H9 (cell line): Measurements from ENCODE around the gene PRR35. TPM values are rescaled to one million over a fixed set of nuclear protein-coding genes. Genes with fewer than 3 reads are reported as not detected.

ENCODE experiments used
- DNase-seq: peaks from one replicate; pipeline ENCODE4 v3.0.0-alpha.2; 2017
- H2AFZ ChIP-seq: one replicate; pipeline ENCODE4 v1.6.1; 2013; ENCODE audit warnings: mild to moderate bottlenecking, low read length, control low read depth, moderate library complexity
- H2AK5ac ChIP-seq: 2 replicates; pipeline ENCODE4 v1.6.1; 2013; ENCODE audit warnings: low read length, control low read depth, mixed read lengths; ENCODE audit not compliant: insufficient read length
- H2BK120ac ChIP-seq: one replicate; pipeline ENCODE4 v1.6.1; 2013; ENCODE audit warnings: low read depth, mild to moderate bottlenecking, low read length, control low read depth, inconsistent platforms; ENCODE audit not compliant: poor library complexity, severe bottlenecking
- H2BK12ac ChIP-seq: 2 replicates; pipeline ENCODE4 v1.6.1; 2013; ENCODE audit warnings: low read length, control low read depth, mixed read lengths, low read depth; ENCODE audit not compliant: insufficient read length
- H2BK15ac ChIP-seq: 2 replicates; pipeline ENCODE4 v1.6.1; 2013; ENCODE audit warnings: low read depth, low read length, control low read depth
- H2BK20ac ChIP-seq: one replicate; pipeline ENCODE4 v1.6.1; 2013; ENCODE audit warnings: low read depth, mild to moderate bottlenecking, low read length, control low read depth, inconsistent platforms; ENCODE audit not compliant: poor library complexity, severe bottlenecking
- H2BK5ac ChIP-seq: 2 replicates; pipeline ENCODE4 v1.6.1; 2013; ENCODE audit warnings: low read length, control low read depth, mixed read lengths; ENCODE audit not compliant: insufficient read length
- H3K14ac ChIP-seq: 2 replicates; pipeline ENCODE4 v1.6.1; 2013; ENCODE audit warnings: low read length, control low read depth; ENCODE audit not compliant: insufficient read depth
- H3K18ac ChIP-seq: 2 replicates; pipeline ENCODE4 v1.6.1; 2013; ENCODE audit warnings: low read depth, mild to moderate bottlenecking, mixed read lengths, low read length, control low read depth; ENCODE audit not compliant: insufficient read length
- H3K23ac ChIP-seq: 2 replicates; pipeline ENCODE4 v1.6.1; 2013; ENCODE audit warnings: low read length, control low read depth, mixed read lengths, low read depth; ENCODE audit not compliant: insufficient read length
- H3K23me2 ChIP-seq: 2 replicates; pipeline ENCODE4 v1.6.1; 2013; ENCODE audit warnings: low read depth, mild to moderate bottlenecking, mixed read lengths, low read length, control low read depth; ENCODE audit not compliant: insufficient read length, poor library complexity, severe bottlenecking
- H3K27ac ChIP-seq: 2 replicates; pipeline ENCODE4 v1.5.1; 2013; ENCODE audit warnings: low read length, control low read depth, mixed read lengths, low read depth; ENCODE audit not compliant: insufficient read length
- H3K27me3 ChIP-seq: 2 replicates; pipeline ENCODE4 v1.6.1; 2013; ENCODE audit warnings: low read length, control low read depth, inconsistent platforms; ENCODE audit not compliant: insufficient read depth
- H3K4ac ChIP-seq: 2 replicates; pipeline ENCODE4 v1.6.1; 2013; ENCODE audit warnings: low read depth, mild to moderate bottlenecking, control low read depth, inconsistent platforms, low read length, moderate library complexity
- H3K4me1 ChIP-seq: 2 replicates; pipeline ENCODE4 v1.6.1; 2013; ENCODE audit warnings: low read length, control low read depth, inconsistent platforms; ENCODE audit not compliant: insufficient read depth
- H3K4me2 ChIP-seq: 2 replicates; pipeline ENCODE4 v1.6.1; 2013; ENCODE audit warnings: low read length, control low read depth, mixed read lengths; ENCODE audit not compliant: insufficient read length, insufficient read depth
- H3K56ac ChIP-seq: 2 replicates; pipeline ENCODE4 v1.6.1; 2013; ENCODE audit warnings: low read depth, mild to moderate bottlenecking, mixed read lengths, low read length, control low read depth; ENCODE audit not compliant: insufficient read length
- H3K79me1 ChIP-seq: 2 replicates; pipeline ENCODE4 v1.6.1; 2013; ENCODE audit warnings: low read depth, mild to moderate bottlenecking, moderate library complexity, low read length, control low read depth, inconsistent platforms; ENCODE audit not compliant: insufficient read depth, poor library complexity, severe bottlenecking
- H3K79me2 ChIP-seq: 2 replicates; pipeline ENCODE4 v1.6.1; 2013; ENCODE audit warnings: low read length, control low read depth, inconsistent platforms; ENCODE audit not compliant: insufficient read depth
- H3K9ac ChIP-seq: 2 replicates; pipeline ENCODE4 v1.6.1; 2013; ENCODE audit warnings: low read length, control low read depth, mixed read lengths; ENCODE audit not compliant: insufficient read length; ENCODE audit errors: extremely low read depth
- H3K9me3 ChIP-seq: one replicate; pipeline ENCODE4 v1.6.1; 2013; ENCODE audit warnings: low read depth, low read length, inconsistent platforms; ENCODE audit not compliant: control insufficient read depth
- H3T11ph ChIP-seq: one replicate; pipeline ENCODE4 v1.6.1; 2013; ENCODE audit warnings: mild to moderate bottlenecking, low read length, control low read depth, inconsistent platforms
- H4K20me1 ChIP-seq: one replicate; pipeline ENCODE4 v1.6.1; 2013; ENCODE audit not compliant: control insufficient read depth, insufficient read length, insufficient read depth
- H4K5ac ChIP-seq: 2 replicates; pipeline ENCODE4 v1.6.1; 2013; ENCODE audit warnings: low read depth, mild to moderate bottlenecking, mixed read lengths, low read length, control low read depth; ENCODE audit not compliant: insufficient read length
- H4K8ac ChIP-seq: replicated peaks from 2 replicates; pipeline ENCODE4 v1.6.1; 2013; ENCODE audit warnings: low read length, control low read depth, mixed read lengths, low read depth; ENCODE audit not compliant: insufficient read length
- H4K91ac ChIP-seq: 2 replicates; pipeline ENCODE4 v1.6.1; 2013; ENCODE audit warnings: low read depth, mild to moderate bottlenecking, moderate library complexity, mixed read lengths, low read length, control low read depth; ENCODE audit not compliant: insufficient read length
- H3K27ac Mint-ChIP-seq, 3 experiments: 2 replicates in 2 of 3; 3 replicates in 1 of 3; pipeline ENCODE4 v1.8.0; 2020 to 2021; ENCODE audit warnings: mixed read lengths in 3 of 3, mild to moderate bottlenecking in 1 of 3, moderate library complexity in 1 of 3
- H3K27me3 Mint-ChIP-seq: 2 replicates; pipeline ENCODE4 v1.8.0; 2021; ENCODE audit warnings: low read depth, mild to moderate bottlenecking, moderate library complexity, mixed read lengths
- H3K36me3 Mint-ChIP-seq, 3 experiments: 2 replicates in 2 of 3; 3 replicates in 1 of 3; pipeline ENCODE4 v1.8.0; 2020 to 2021; ENCODE audit warnings: low read depth in 3 of 3, mixed read lengths in 3 of 3; ENCODE audit not compliant: insufficient read depth in 1 of 3
- H3K4me1 Mint-ChIP-seq, 2 experiments: 2 replicates each; pipeline ENCODE4 v1.8.0; 2020; ENCODE audit warnings: mixed read lengths in 2 of 2
- H3K4me3 Mint-ChIP-seq, 2 experiments: 2 replicates in 1 of 2; 3 replicates in 1 of 2; pipeline ENCODE4 v1.8.0; 2020 to 2021; ENCODE audit warnings: mild to moderate bottlenecking in 2 of 2, mixed read lengths in 2 of 2, moderate library complexity in 1 of 2
- H3K9me3 Mint-ChIP-seq, 2 experiments: 2 replicates in 1 of 2; 3 replicates in 1 of 2; pipeline ENCODE4 v1.8.0; 2020; ENCODE audit warnings: mild to moderate bottlenecking in 2 of 2, mixed read lengths in 2 of 2, moderate library complexity in 1 of 2
- WGBS: extraction: QIAGEN DNeasy Blood & Tissue Kit; methylation state at CpG from one replicate; pipeline ENCODE4 v1.1.7; 2013; ENCODE audit warnings: missing lambda C conversion rate, low lambda C conversion rate, mixed read lengths; ENCODE audit not compliant: insufficient read length; ENCODE audit errors: extremely low coverage; 5-methylcytosine and 5-hydroxymethylcytosine counted together
- total RNA-seq: library from RNA; stranded (reverse); gene quantifications from 2 replicates; pipeline ENCODE4 v1.2.1, GENCODE V29; 2021
- TF ChIP-seq, protein P1 (sequence below): fragments of 200-600 bp; sonication (generic); conservative IDR thresholded peaks from 3 replicates; pipeline ENCODE4 v1.8.0; 2021; ENCODE audit warnings: antibody characterized with exemption, mild to moderate bottlenecking

The PRR35 gene
- total RNA-seq, 1 experiment from 2014 or later = 0.33 TPM

DNA sequence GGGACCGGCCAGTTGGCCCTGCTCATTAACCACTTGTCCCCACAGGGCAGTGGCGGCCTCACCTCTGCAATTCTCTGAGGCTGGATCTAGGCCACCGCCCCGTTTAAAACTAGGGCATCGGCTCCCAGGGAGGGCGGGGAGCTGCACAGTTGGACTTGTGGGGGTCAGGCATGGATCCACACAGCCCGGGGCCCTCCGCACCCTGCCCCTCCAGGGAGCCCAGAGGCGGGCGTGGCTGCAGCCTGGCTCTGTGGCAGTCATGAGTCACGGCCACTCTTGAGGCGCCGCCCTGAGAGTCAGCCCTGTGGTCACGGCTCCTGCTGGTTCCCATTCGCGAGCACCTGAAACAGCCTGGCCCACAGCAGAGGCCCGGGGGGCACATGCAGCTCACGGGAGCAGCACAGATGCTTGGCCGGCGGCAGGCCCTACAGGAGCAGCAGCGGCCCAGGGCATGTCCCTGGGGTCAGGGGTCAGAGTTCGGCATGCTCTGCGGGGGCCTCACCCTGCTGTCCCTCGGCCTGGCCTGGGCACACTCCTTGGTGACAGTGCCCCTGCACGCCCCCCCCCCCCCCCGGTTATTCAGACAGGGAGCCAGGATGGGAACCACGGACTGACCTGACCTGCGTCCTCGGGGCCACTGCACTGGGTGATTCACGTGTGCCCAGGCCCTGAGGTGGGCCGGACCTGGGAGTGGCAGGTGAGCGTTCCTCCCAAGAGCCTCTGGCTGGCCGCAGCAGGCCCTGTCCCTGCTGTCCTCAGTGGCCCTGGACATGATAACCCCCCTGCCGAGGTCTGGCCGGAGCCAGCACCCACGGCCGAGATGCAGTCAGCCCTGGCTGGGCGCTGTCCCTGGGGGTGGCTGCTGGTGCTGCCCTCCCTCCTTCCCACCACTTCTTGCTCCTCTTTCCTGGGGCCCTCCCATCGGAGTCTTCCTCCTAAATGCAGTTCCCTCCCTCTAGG is 24.5 kb upstream of the PRR35 start:
- TF ChIP-seq, protein P1, sequence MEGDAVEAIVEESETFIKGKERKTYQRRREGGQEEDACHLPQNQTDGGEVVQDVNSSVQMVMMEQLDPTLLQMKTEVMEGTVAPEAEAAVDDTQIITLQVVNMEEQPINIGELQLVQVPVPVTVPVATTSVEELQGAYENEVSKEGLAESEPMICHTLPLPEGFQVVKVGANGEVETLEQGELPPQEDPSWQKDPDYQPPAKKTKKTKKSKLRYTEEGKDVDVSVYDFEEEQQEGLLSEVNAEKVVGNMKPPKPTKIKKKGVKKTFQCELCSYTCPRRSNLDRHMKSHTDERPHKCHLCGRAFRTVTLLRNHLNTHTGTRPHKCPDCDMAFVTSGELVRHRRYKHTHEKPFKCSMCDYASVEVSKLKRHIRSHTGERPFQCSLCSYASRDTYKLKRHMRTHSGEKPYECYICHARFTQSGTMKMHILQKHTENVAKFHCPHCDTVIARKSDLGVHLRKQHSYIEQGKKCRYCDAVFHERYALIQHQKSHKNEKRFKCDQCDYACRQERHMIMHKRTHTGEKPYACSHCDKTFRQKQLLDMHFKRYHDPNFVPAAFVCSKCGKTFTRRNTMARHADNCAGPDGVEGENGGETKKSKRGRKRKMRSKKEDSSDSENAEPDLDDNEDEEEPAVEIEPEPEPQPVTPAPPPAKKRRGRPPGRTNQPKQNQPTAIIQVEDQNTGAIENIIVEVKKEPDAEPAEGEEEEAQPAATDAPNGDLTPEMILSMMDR = no peak
- DNase-seq = no peak
- H3K4me1 ChIP-seq = no peaks in the 10 kb centered on the region
- H3K4me1 Mint-ChIP-seq = no peaks in the 10 kb centered on the region
- no peaks in the 10 kb centered on the region for H3K27me3 Mint-ChIP-seq
- peaks cover 2% of the 10 kb centered on the region; the same call in 1 of the 2 replicates for H3K79me2 ChIP-seq
- no CpG with 5 or more reads among the region's 39 CpGs for WGBS
- H3K4me3 Mint-ChIP-seq = no peak overlapping the region
- no peaks in the 10 kb centered on the region for H3K27me3 ChIP-seq
- no peak overlapping the region for H2BK120ac ChIP-seq
- no peak overlapping the region for H2AFZ ChIP-seq
- no peak overlapping the region for H2AK5ac ChIP-seq
- H3K9ac ChIP-seq = no peak overlapping the region
- no peak overlapping the region for H3K18ac ChIP-seq
- no peak overlapping the region for H4K8ac ChIP-seq
- no peak overlapping the region for H3K23ac ChIP-seq
- no peaks in the 10 kb centered on the region for H3K9me3 Mint-ChIP-seq
- H2BK5ac ChIP-seq = no peak overlapping the region
- H3K79me1 ChIP-seq = no peaks in the 10 kb centered on the region
- no peak overlapping the region for H4K91ac ChIP-seq
- H3K9me3 ChIP-seq = no peaks in the 10 kb centered on the region
- no peak overlapping the region for H3K4ac ChIP-seq
- no peak overlapping the region for H3K27ac Mint-ChIP-seq
- no peak overlapping the region for H3K56ac ChIP-seq
- no peak overlapping the region for H3T11ph ChIP-seq
- no peak overlapping the region for H2BK20ac ChIP-seq
- H4K5ac ChIP-seq = no peak overlapping the region
- H3K14ac ChIP-seq = no peak overlapping the region
- H3K4me2 ChIP-seq = no peak overlapping the region
- H4K20me1 ChIP-seq = no peaks in the 10 kb centered on the region
- peaks cover 3 to 11% (median 6%) of the 10 kb centered on the region in 3 experiments; a peak in 6 of 7 replicates for H3K36me3 Mint-ChIP-seq
- no peaks in the 10 kb centered on the region for H3K23me2 ChIP-seq
- no peak overlapping the region for H3K27ac ChIP-seq
- H2BK15ac ChIP-seq = no peak overlapping the region
- H2BK12ac ChIP-seq = no peak overlapping the region
